ENCODE measurements around the gene MEX3D. TPM values are rescaled to one million over a fixed set of nuclear protein-coding genes. Genes with fewer than 3 reads are reported as not detected.

The MEX3D gene
- polyA plus RNA-seq, 2 donors: 2.8 to 8.4 TPM

- no peak overlapping the region for H3K27ac ChIP-seq (ENCODE audit: low read depth in 2 of 2, low read length in 1 of 2)
- no peaks in the 10 kb centered on the region for H3K9me3 ChIP-seq (ENCODE audit: control insufficient read depth in 2 of 2, insufficient read depth in 1 of 2, low read depth in 1 of 2, low read length in 1 of 2)
- H3K4me1 ChIP-seq (ENCODE audit: control insufficient read depth in 2 of 2, insufficient read depth in 2 of 2, low read length in 1 of 2): peaks cover 0 to 10% of the 10 kb centered on the region in 2 donors
- WGBS, 2 donors: 90 to 92% methylated on average over 20 of the region's 20 CpGs
- no peaks in the 10 kb centered on the region for H3K27me3 ChIP-seq (ENCODE audit: control insufficient read depth in 1 of 2, insufficient read depth in 2 of 2, low read length in 2 of 2)
- H3K36me3 ChIP-seq (ENCODE audit: control insufficient read depth in 2 of 2, insufficient read depth in 2 of 2, low read length in 1 of 2): peaks cover 19 to 22% of the 10 kb centered on the region in 2 donors
- no peak overlapping the region for H3K4me3 ChIP-seq (ENCODE audit: low read depth in 1 of 2, low read length in 2 of 2)
These were observed 30.8 kb upstream of the MEX3D start for GRCh38 chr19:1598777-1599459.

DNA sequence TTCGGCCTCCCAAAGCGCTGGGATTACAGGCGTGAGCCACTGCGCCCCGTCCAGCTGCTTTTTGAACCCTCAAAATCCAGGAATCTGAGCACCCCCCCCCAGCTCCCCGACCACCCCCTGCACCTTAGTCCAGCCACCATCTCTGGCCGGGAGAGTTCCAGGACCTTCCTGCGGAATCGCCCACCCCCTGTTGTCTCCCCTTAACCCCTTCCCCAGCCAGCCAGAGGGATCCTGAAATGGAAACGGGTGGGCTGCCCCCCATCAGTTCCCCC lies 25.3 kb upstream of the MEX3D start:
- peak overlapping the region in 1 of 2 donors; percentile 71 for H3K4me3 ChIP-seq (ENCODE audit: low read depth in 1 of 2, low read length in 2 of 2)
- 46 to 49% methylated on average over 10 of the region's 10 CpGs for WGBS, 2 donors

DNA sequence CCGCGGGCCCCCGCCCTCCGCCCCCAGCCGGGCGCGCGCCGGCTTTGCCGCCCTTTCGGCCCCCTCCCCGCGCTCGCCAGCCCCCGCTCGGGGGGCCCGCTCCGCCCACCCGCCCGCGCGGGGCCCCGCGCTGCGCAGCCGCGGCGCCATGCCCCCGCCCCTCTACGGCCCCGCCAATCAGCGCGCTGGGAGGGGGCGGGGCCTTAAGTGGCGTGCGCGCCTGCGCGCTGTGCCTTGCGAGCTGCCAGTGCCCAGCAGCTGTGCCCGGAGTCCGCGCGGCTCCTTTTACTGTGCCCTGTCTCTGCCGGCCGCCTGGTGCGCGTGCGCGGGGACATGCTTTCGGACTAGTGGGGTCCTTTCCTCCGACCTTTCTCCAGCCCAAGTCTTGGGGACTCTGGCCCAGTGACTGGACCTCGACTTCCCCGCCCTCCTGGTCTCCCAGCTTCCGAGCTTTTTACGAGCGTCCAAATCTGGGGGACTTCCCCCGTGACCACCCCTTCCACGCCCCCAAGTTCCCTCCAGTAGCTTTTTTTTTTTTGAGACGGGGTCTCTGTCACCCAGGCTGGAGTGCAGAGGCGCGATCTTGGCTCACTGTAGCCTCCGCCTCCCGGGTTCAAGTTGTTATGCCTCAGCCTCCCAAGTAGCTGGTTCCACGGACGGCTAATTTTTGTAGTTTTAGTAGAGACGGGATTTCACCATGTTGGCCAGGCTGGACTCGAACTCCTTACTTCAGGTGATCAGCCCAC lies 24.8 kb upstream of the MEX3D start, which contains the start of gene MBD3:
MBD3 (minus strand) TSS at position 111 of the 746 bp plus-strand sequence. CDS start 234 bp downstream, outside the sequence.
- H3K4me1 ChIP-seq (ENCODE audit: control insufficient read depth in 2 of 2, insufficient read depth in 2 of 2, low read length in 1 of 2): peaks cover 7 to 9% of the 10 kb centered on the region in 2 donors
- WGBS, 2 donors: 1 to 2% methylated on average over 49 to 68 of the region's 68 CpGs

More for the DNA sequence above, 25.3 kb upstream of the MEX3D start:
- Histone ChIP-seq H3K27ac (ENCODE audit: low read depth in 2 of 2, low read length in 1 of 2) (no peak overlapping the region), H3K4me1 (ENCODE audit: control insufficient read depth in 2 of 2, insufficient read depth in 2 of 2, low read length in 1 of 2) (peaks cover 7 to 9% of the 10 kb centered on the region in 2 donors), H3K27me3 (ENCODE audit: control insufficient read depth in 1 of 2, insufficient read depth in 2 of 2, low read length in 2 of 2) (no peaks in the 10 kb centered on the region), H3K36me3 (ENCODE audit: control insufficient read depth in 2 of 2, insufficient read depth in 2 of 2, low read length in 1 of 2) (peaks cover 10 to 15% of the 10 kb centered on the region in 2 donors), H3K9me3 (ENCODE audit: control insufficient read depth in 2 of 2, insufficient read depth in 1 of 2, low read depth in 1 of 2, low read length in 1 of 2) (no peaks in the 10 kb centered on the region)

DNA sequence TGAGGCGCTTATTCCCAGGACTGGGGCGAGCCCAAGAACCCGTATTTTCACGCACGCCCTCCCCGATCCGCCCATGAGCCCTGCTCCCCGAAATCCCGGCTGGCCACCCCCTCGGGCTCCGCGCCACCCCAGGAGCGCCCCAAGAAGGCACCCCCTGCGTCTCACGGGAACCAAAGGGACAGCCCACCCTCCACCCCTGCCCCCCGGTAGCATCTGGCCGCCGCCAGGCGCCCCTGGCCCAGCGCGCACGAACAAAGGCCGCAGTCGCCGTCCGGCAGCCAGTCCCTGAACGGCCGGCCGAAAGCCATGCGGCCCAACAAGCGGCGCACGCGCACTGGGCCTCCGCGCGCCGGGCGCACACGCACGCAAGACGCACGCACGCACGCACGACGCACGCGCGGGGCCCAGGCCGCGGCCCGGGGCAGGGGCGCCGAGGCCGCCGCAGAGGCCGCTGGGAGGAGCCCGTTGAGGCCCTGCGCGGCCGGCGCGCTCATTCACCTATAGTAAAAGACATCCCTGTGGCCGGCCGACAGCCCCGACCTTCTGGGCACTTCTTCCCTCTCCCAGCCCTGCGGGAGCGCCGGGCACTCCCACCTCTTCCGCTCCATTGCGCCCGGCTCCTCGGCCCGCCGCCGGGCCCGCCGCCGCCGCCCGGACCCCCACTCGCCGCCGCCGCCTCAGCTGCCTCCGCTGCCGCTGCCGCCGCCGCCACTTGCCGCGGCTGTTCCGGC lies 24.1 kb upstream of the MEX3D start:
- H3K27ac ChIP-seq (ENCODE audit: low read depth in 2 of 2, low read length in 1 of 2): peak overlapping the region; percentile 99 to 100
- 0 to 1% methylated on average over 59 to 94 of the region's 94 CpGs for WGBS, 2 donors
- H3K4me1 ChIP-seq (ENCODE audit: control insufficient read depth in 2 of 2, insufficient read depth in 2 of 2, low read length in 1 of 2): peaks cover 7 to 9% of the 10 kb centered on the region in 2 donors
- H3K9me3 ChIP-seq (ENCODE audit: control insufficient read depth in 2 of 2, insufficient read depth in 1 of 2, low read depth in 1 of 2, low read length in 1 of 2): no peaks in the 10 kb centered on the region
- peak overlapping the region; percentile 71 to 92 for H3K4me3 ChIP-seq (ENCODE audit: low read depth in 1 of 2, low read length in 2 of 2)
- peaks cover 1 to 7% of the 10 kb centered on the region in 2 donors for H3K36me3 ChIP-seq (ENCODE audit: control insufficient read depth in 2 of 2, insufficient read depth in 2 of 2, low read length in 1 of 2)
- no peaks in the 10 kb centered on the region for H3K27me3 ChIP-seq (ENCODE audit: control insufficient read depth in 1 of 2, insufficient read depth in 2 of 2, low read length in 2 of 2)

More for the DNA sequence above, 24.8 kb upstream of the MEX3D start, which contains the start of gene MBD3:
- Histone ChIP-seq H3K27ac (ENCODE audit: low read depth in 2 of 2, low read length in 1 of 2) (peak within 1 kb of the TSS; percentile 99 to 100), H3K4me3 (ENCODE audit: low read depth in 1 of 2, low read length in 2 of 2) (peak within 1 kb of the TSS; percentile 71 to 92), H3K27me3 (ENCODE audit: control insufficient read depth in 1 of 2, insufficient read depth in 2 of 2, low read length in 2 of 2) (no peaks in the 10 kb centered on the region), H3K9me3 (ENCODE audit: control insufficient read depth in 2 of 2, insufficient read depth in 1 of 2, low read depth in 1 of 2, low read length in 1 of 2) (no peaks in the 10 kb centered on the region), H3K36me3 (ENCODE audit: control insufficient read depth in 2 of 2, insufficient read depth in 2 of 2, low read length in 1 of 2) (peaks cover 9 to 14% of the 10 kb centered on the region in 2 donors)

GRCh38 chr19:1591421-1592023 lies 23.4 kb upstream of the MEX3D start:
- Histone ChIP-seq H3K27ac (ENCODE audit: low read depth in 2 of 2, low read length in 1 of 2) (peak overlapping the region; percentile 99 to 100), H3K4me3 (ENCODE audit: low read depth in 1 of 2, low read length in 2 of 2) (peak overlapping the region; percentile 71 to 92), H3K4me1 (ENCODE audit: control insufficient read depth in 2 of 2, insufficient read depth in 2 of 2, low read length in 1 of 2) (peaks cover 7 to 9% of the 10 kb centered on the region in 2 donors), H3K27me3 (ENCODE audit: control insufficient read depth in 1 of 2, insufficient read depth in 2 of 2, low read length in 2 of 2) (no peaks in the 10 kb centered on the region), H3K9me3 (ENCODE audit: control insufficient read depth in 2 of 2, insufficient read depth in 1 of 2, low read depth in 1 of 2, low read length in 1 of 2) (no peaks in the 10 kb centered on the region), H3K36me3 (ENCODE audit: control insufficient read depth in 2 of 2, insufficient read depth in 2 of 2, low read length in 1 of 2) (peaks cover 0 to 5% of the 10 kb centered on the region in 2 donors)
- 2% methylated on average over 31 of the region's 31 CpGs for WGBS, 2 donors

- Histone ChIP-seq H3K4me1 (ENCODE audit: control insufficient read depth in 2 of 2, insufficient read depth in 2 of 2, low read length in 1 of 2) (peaks cover 7 to 9% of the 10 kb centered on the region in 2 donors), H3K4me3 (ENCODE audit: low read depth in 1 of 2, low read length in 2 of 2) (peak overlapping the region; percentile 71 to 92), H3K36me3 (ENCODE audit: control insufficient read depth in 2 of 2, insufficient read depth in 2 of 2, low read length in 1 of 2) (peaks cover 0 to 1% of the 10 kb centered on the region in 2 donors), H3K9me3 (ENCODE audit: control insufficient read depth in 2 of 2, insufficient read depth in 1 of 2, low read depth in 1 of 2, low read length in 1 of 2) (no peaks in the 10 kb centered on the region), H3K27ac (ENCODE audit: low read depth in 2 of 2, low read length in 1 of 2) (peak overlapping the region; percentile 19 to 99), H3K27me3 (ENCODE audit: control insufficient read depth in 1 of 2, insufficient read depth in 2 of 2, low read length in 2 of 2) (no peaks in the 10 kb centered on the region)
- WGBS, 2 donors: 23 to 24% methylated on average over 10 of the region's 10 CpGs
These were observed 22.7 kb upstream of the MEX3D start for GRCh38 chr19:1590641-1591397.

DNA sequence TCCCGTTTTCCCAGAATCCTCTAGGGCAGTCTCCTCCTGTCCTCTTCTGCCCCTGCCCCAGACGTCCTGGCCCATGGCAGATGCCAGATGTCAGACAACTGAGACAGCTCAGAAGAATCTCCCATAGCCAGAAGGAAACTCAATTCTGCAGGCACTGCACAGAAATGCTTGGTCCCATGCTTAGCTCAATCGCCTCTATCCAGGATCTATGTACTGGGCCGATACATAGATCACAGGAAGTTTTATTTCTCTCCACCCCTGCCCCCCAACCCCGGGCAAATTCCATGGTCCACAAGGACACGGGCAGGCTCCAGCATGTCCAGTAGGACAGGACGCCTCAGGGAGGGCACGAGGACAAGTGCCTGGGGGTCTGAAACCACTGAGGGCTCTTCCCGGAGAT lies 19.7 kb upstream of the MEX3D start:
- peak overlapping the region in 1 of 2 donors; percentile 53 for H3K27ac ChIP-seq (ENCODE audit: low read depth in 2 of 2, low read length in 1 of 2)
- 48 to 51% methylated on average over 9 of the region's 9 CpGs for whole genome bisulfite sequencing, 2 donors
- peaks cover 7 to 9% of the 10 kb centered on the region in 2 donors for H3K4me1 ChIP-seq (ENCODE audit: control insufficient read depth in 2 of 2, insufficient read depth in 2 of 2, low read length in 1 of 2)
- no peaks in the 10 kb centered on the region for H3K9me3 ChIP-seq (ENCODE audit: control insufficient read depth in 2 of 2, insufficient read depth in 1 of 2, low read depth in 1 of 2, low read length in 1 of 2)
- H3K36me3 ChIP-seq (ENCODE audit: control insufficient read depth in 2 of 2, insufficient read depth in 2 of 2, low read length in 1 of 2): peaks cover 0 to 12% of the 10 kb centered on the region in 2 donors
- no peak overlapping the region for H3K4me3 ChIP-seq (ENCODE audit: low read depth in 1 of 2, low read length in 2 of 2)
- no peaks in the 10 kb centered on the region for H3K27me3 ChIP-seq (ENCODE audit: control insufficient read depth in 1 of 2, insufficient read depth in 2 of 2, low read length in 2 of 2)

GRCh38 chr19:1585243-1585580 lies 17.1 kb upstream of the MEX3D start:
- peaks cover 0 to 25% of the 10 kb centered on the region in 2 donors for H3K36me3 ChIP-seq (ENCODE audit: control insufficient read depth in 2 of 2, insufficient read depth in 2 of 2, low read length in 1 of 2)
- no peak overlapping the region for H3K4me3 ChIP-seq (ENCODE audit: low read depth in 1 of 2, low read length in 2 of 2)
- 89 to 90% methylated on average over 12 to 13 of the region's 13 CpGs for WGBS, 2 donors
- H3K27me3 ChIP-seq (ENCODE audit: control insufficient read depth in 1 of 2, insufficient read depth in 2 of 2, low read length in 2 of 2): no peaks in the 10 kb centered on the region
- H3K27ac ChIP-seq (ENCODE audit: low read depth in 2 of 2, low read length in 1 of 2): no peak overlapping the region
- no peaks in the 10 kb centered on the region for H3K9me3 ChIP-seq (ENCODE audit: control insufficient read depth in 2 of 2, insufficient read depth in 1 of 2, low read depth in 1 of 2, low read length in 1 of 2)
- no peaks in the 10 kb centered on the region for H3K4me1 ChIP-seq (ENCODE audit: control insufficient read depth in 2 of 2, insufficient read depth in 2 of 2, low read length in 1 of 2)

Data from esophagus (tissue), 2 donors.